HFF-Myc (cell line): ENCODE results near the gene NAPB.

Experiments
- DNase-seq: peaks from one replicate; pipeline ENCODE4 v3.0.0-alpha.2; 2011; ENCODE audit warnings: low read depth; ENCODE audit errors: extremely low read depth
- H3K4me3 ChIP-seq: replicated peaks from 2 replicates; pipeline ENCODE4 v1.5.1; 2011; ENCODE audit warnings: low read depth, mild to moderate bottlenecking, control low read depth, low read length
- TF ChIP-seq, protein P1 (sequence below): IDR thresholded peaks from 2 replicates; pipeline ENCODE4 v1.5.1; 2012; ENCODE audit warnings: mild to moderate bottlenecking, low read depth, low read length, control low read depth; ENCODE audit errors: missing control alignments

The NAPB gene

DNA sequence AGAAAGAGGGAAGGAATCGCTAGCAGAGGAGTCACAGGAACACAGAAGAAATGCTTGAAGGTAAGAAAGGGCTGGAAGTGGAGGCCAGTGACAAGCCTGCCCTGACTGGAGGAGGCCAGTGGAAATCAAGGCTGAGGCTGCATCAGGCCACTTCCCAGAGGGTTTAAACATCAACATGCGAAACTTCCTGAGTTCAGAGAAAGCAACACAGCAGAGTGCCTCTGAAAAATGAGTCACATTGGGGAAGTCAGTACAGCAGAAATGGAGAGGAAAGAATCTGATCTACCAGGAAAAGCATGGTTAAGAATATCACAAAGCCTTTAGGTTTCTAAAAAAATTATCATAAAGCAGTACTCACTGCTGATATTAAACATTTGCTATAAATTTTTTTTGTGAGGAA lies 23.3 kb downstream of the NAPB start:
- TF ChIP-seq, protein P1, sequence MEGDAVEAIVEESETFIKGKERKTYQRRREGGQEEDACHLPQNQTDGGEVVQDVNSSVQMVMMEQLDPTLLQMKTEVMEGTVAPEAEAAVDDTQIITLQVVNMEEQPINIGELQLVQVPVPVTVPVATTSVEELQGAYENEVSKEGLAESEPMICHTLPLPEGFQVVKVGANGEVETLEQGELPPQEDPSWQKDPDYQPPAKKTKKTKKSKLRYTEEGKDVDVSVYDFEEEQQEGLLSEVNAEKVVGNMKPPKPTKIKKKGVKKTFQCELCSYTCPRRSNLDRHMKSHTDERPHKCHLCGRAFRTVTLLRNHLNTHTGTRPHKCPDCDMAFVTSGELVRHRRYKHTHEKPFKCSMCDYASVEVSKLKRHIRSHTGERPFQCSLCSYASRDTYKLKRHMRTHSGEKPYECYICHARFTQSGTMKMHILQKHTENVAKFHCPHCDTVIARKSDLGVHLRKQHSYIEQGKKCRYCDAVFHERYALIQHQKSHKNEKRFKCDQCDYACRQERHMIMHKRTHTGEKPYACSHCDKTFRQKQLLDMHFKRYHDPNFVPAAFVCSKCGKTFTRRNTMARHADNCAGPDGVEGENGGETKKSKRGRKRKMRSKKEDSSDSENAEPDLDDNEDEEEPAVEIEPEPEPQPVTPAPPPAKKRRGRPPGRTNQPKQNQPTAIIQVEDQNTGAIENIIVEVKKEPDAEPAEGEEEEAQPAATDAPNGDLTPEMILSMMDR: no peak
- H3K4me3 ChIP-seq: no peak overlapping the region
- no peak for DNase-seq

DNA sequence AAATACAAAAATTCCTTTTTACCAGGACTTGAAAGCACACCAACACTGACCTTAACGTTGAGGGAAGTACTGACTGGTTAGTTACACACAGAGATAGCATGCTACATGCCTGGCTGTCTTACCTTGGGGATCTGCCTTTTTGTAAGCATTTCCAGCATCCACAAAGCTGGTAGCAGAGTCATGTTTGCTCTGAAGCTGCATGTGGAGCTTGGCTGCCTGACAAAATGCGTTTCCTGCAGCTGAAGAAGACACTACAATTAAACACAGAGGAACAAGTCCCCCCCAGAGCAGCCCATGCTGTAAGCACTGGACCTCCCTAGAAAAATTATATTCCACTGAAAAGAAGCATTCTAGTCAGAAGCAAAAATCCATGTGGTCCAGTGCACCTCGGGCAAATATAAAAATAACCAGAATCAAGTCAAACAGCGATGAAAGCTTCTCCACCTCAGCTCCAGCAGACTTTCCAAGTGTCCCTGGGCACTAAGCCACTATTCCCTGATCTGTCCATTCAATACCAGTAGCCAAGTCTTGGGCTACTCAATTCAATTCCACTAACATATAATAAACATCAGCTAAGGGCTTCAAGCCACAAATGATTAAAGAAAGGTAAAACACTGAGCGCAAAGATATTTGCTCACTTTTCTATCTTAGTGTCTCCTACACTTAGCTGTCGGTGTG lies 24.2 kb downstream of the NAPB start:
- TF ChIP-seq, protein P1: no peak
- H3K4me3 ChIP-seq: no peak overlapping the region
- DNase-seq: no peak

DNA sequence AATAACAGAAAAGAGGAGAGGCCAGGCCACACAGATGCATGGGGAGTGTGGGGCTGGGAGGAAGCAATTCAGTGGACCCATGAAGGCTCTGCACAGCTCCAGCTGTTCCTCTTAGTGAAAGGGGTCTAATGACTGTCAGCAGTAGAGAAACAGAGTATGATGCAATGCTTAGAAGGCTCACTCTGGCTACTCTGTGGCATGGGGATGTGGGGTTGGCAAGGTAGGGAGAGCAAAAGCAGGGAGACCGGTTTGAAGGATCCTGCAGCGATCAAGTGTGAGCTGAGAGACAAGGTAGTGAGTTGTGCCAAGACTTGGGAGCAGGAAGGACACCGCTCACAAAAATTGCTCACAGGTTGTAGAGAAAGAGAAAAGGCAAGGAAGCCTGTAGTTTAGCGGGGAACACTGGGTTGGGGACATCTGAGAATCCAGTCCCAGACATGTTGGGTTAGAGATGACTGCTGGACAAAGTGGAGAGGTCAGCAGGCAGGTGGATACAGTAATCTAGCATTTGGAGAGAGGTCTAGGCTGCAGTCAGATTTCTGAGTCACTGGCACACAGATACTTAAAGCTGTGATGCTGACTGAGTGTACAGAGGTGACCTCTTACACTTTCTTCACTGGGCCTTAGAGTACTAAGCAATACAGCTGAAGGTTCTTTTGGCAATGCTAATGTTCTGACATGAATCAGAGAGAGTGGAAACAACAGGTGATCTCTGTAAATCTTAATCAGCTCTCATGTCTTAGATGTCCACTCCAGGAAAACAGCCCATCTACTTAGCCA lies 27.1 kb downstream of the NAPB start:
- no peak overlapping the region for H3K4me3 ChIP-seq
- DNase-seq: no peak
- TF ChIP-seq, protein P1: no peak

DNA sequence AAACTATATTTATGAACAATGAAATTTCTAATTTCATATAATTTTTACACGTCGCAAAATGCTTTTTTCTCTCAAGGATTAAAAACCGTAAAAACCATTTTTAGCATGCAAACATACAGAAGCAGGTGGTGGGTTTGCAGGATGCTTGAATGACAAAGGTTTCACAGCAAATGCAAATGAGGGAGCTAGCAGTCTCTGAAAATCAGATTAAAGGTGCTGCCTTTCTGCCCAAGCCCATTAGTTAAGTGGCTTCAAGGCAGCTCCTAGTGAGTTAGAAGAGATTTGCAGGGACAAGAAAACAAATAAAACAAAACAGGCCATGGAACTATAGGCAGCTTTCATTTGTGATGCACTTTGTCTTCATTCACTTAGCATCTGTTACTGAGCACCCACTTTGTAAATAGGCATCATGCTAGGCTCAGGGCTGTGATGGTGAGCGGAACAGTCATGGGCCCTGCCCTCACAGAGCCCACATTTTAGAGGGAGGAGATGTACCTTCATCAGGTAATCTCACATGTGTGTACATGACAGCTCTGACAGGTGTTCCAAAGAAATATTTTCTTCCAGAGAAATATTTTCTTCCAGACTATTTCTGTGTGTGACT lies 29.5 kb downstream of the NAPB start:
- TF ChIP-seq, protein P1: no peak
- no peak overlapping the region for H3K4me3 ChIP-seq
- DNase-seq: no peak

DNA sequence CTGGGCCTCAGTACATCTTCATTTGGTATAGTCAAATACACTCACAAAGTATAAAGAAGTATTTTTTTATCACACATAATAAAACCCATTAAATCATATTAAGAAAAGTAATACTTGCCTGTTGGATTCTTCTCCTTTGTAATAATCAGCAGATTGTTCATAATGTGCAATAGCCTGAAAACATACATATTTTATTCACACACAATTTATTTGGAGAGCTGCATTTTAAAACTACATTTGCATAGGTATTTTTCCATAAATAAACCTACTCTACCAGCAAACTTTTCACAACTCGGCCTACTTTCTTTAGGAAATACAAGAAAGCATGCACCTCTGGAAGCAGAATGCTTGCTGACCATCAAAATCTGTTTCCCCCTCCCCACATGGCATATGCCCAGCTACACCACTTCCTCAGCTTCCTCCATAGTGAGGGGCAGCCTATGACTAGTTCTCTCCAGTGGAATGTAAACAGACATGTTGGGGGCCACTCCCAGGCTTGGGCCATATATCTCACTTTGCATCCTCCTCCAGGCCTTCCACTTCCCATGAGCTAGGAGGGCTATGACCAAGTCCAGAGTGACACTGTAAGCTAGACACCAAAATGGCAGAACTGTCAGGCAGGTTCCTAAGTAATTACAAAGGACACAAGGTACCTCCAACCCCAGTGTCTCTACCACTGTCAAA lies 31.1 kb downstream of the NAPB start:
- no peak overlapping the region for H3K4me3 ChIP-seq
- TF ChIP-seq, protein P1: no peak
- no peak for DNase-seq

DNA sequence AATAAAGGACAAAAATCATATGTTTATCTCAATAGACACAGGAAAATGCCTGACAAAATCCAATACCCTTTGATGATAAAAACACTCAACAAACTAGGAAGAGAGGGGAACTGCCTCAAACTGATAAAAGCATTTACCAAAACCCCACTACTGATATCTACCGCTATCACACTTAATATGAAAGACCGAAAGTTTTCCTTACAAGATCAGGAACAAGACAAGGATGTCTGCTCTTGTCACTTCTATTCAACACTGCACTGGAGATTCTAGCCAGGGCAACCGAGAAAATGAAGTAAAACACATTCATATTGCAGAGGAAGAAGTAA lies 34.2 kb downstream of the NAPB start:
- no peak for DNase-seq

More for the DNA sequence above, 34.2 kb downstream of the NAPB start:
- TF ChIP-seq, protein P1: no peak
- no peak overlapping the region for H3K4me3 ChIP-seq
